ENCODE results near the gene C19orf38.

C19orf38 gene

GRCh38 chr19:10826846-10827245, 21.4 kb upstream of the C19orf38 start:
- WGBS, 2 donors (ENCODE audit: extremely low coverage in 2 of 2, insufficient read length in 2 of 2, insufficient replicate concordance in 1 of 2) = no CpG with 5 or more reads among the region's 6 CpGs
- H3K23ac ChIP-seq (ENCODE audit: low read depth, low read length, poor library complexity) = no peak overlapping the region

GRCh38 chr19:10828981-10829821, 19.0 kb upstream of the C19orf38 start:
- Histone ChIP-seq H2AK5ac (ENCODE audit: low read depth, low read length) (no peak overlapping the region), H2BK15ac (ENCODE audit: low read length) (no peak overlapping the region), H3K4ac (ENCODE audit: low read length) (no peak overlapping the region), H3K27me3 (ENCODE audit: control insufficient read depth in 3 of 3, insufficient read depth in 3 of 3, low read depth in 1 of 3, low read length in 3 of 3) (no peaks in the 10 kb centered on the region), H3K9me3 (replicated peaks in 1 of 2; ENCODE audit: control insufficient read depth in 2 of 2, insufficient read depth in 1 of 2, low read depth in 1 of 2, low read length in 2 of 2) (peaks cover 0 to 2% of the 10 kb centered on the region in 2 donors), H3K4me2 (ENCODE audit: insufficient read depth, low read length, poor library complexity, severe bottlenecking) (no peak overlapping the region), H3K36me3 (replicated peaks in 1 of 2; ENCODE audit: control insufficient read depth in 2 of 2, insufficient read depth in 2 of 2, low read length in 2 of 2) (peaks cover 43 to 78% of the 10 kb centered on the region in 2 donors), H4K8ac (ENCODE audit: low read depth, low read length) (no peak overlapping the region), H3K27ac (replicated peaks; ENCODE audit: low read length) (no peak overlapping the region), H3K4me1 (ENCODE audit: control insufficient read depth in 2 of 2, insufficient read depth in 1 of 2, low read depth in 1 of 2, low read length in 2 of 2) (peaks cover 0 to 6% of the 10 kb centered on the region in 2 donors), H3K79me1 (ENCODE audit: low read depth, low read length) (peaks cover 3% of the 10 kb centered on the region), H3K18ac (ENCODE audit: low read length) (no peak overlapping the region), H3K23ac (ENCODE audit: low read depth, low read length, poor library complexity) (peak overlapping the region; percentile 17), H3K9ac (ENCODE audit: low read depth, low read length, poor library complexity) (no peak overlapping the region), H2BK5ac (ENCODE audit: low read length) (no peak overlapping the region), H2BK12ac (ENCODE audit: low read length) (no peak overlapping the region), H3K14ac (ENCODE audit: low read length) (no peak overlapping the region), H4K91ac (ENCODE audit: low read depth, low read length, poor library complexity) (no peak overlapping the region), H2AFZ (ENCODE audit: low read length) (no peak overlapping the region), H2BK120ac (ENCODE audit: low read depth, low read length) (no peak overlapping the region), H3K4me3 (ENCODE audit: low read length in 2 of 2) (no peak overlapping the region)
- DNase-seq (ENCODE audit: low spot score) = no peak
- WGBS, 2 donors (ENCODE audit: extremely low coverage in 2 of 2, insufficient read length in 2 of 2, insufficient replicate concordance in 1 of 2) = no CpG with 5 or more reads among the region's 26 CpGs

More at GRCh38 chr19:10826846-10827245, 21.4 kb upstream of the C19orf38 start:
- Histone ChIP-seq H3K36me3 (replicated peaks in 1 of 2; ENCODE audit: control insufficient read depth in 2 of 2, insufficient read depth in 2 of 2, low read length in 2 of 2) (peaks cover 32 to 71% of the 10 kb centered on the region in 2 donors), H3K4me1 (ENCODE audit: control insufficient read depth in 2 of 2, insufficient read depth in 1 of 2, low read depth in 1 of 2, low read length in 2 of 2) (peaks cover 0 to 6% of the 10 kb centered on the region in 2 donors), H3K27ac (replicated peaks; ENCODE audit: low read length) (no peak overlapping the region), H3K9me3 (replicated peaks in 1 of 2; ENCODE audit: control insufficient read depth in 2 of 2, insufficient read depth in 1 of 2, low read depth in 1 of 2, low read length in 2 of 2) (no peaks in the 10 kb centered on the region), H3K4ac (ENCODE audit: low read length) (no peak overlapping the region), H3K18ac (ENCODE audit: low read length) (no peak overlapping the region), H4K8ac (ENCODE audit: low read depth, low read length) (no peak overlapping the region), H3K14ac (ENCODE audit: low read length) (no peak overlapping the region), H3K4me3 (ENCODE audit: low read length in 2 of 2) (no peak overlapping the region), H2BK5ac (ENCODE audit: low read length) (no peak overlapping the region), H2AFZ (ENCODE audit: low read length) (no peak overlapping the region), H2AK5ac (ENCODE audit: low read depth, low read length) (no peak overlapping the region), H2BK12ac (ENCODE audit: low read length) (no peak overlapping the region), H3K9ac (ENCODE audit: low read depth, low read length, poor library complexity) (no peak overlapping the region), H4K91ac (ENCODE audit: low read depth, low read length, poor library complexity) (no peak overlapping the region), H3K79me1 (ENCODE audit: low read depth, low read length) (no peaks in the 10 kb centered on the region), H3K4me2 (ENCODE audit: insufficient read depth, low read length, poor library complexity, severe bottlenecking) (no peak overlapping the region), H3K27me3 (ENCODE audit: control insufficient read depth in 3 of 3, insufficient read depth in 3 of 3, low read depth in 1 of 3, low read length in 3 of 3) (no peaks in the 10 kb centered on the region), H2BK120ac (ENCODE audit: low read depth, low read length) (no peak overlapping the region), H2BK15ac (ENCODE audit: low read length) (no peak overlapping the region)
- no peak for DNase-seq (ENCODE audit: low spot score)

- H3K27me3 ChIP-seq (ENCODE audit: control insufficient read depth in 3 of 3, insufficient read depth in 3 of 3, low read depth in 1 of 3, low read length in 3 of 3) = peaks cover 0 to under 1% (median 0%) of the 10 kb centered on the region in 3 experiments
- H2BK120ac ChIP-seq (ENCODE audit: low read depth, low read length) = no peak overlapping the region
- no peak overlapping the region for H4K8ac ChIP-seq (ENCODE audit: low read depth, low read length)
- peak overlapping the region; percentile 17 for H3K23ac ChIP-seq (ENCODE audit: low read depth, low read length, poor library complexity)
- WGBS, 2 donors (ENCODE audit: extremely low coverage in 2 of 2, insufficient read length in 2 of 2, insufficient replicate concordance in 1 of 2) = no CpG with 5 or more reads among the region's 16 CpGs
- H3K4me3 ChIP-seq (ENCODE audit: low read length in 2 of 2) = no peak overlapping the region
- H3K4me2 ChIP-seq (ENCODE audit: insufficient read depth, low read length, poor library complexity, severe bottlenecking) = no peak overlapping the region
- no peak overlapping the region for H2BK15ac ChIP-seq (ENCODE audit: low read length)
- no peak overlapping the region for H2AK5ac ChIP-seq (ENCODE audit: low read depth, low read length)
- H3K14ac ChIP-seq (ENCODE audit: low read length) = no peak overlapping the region
- DNase-seq (ENCODE audit: low spot score) = no peak
- H2BK5ac ChIP-seq (ENCODE audit: low read length) = peak overlapping the region; percentile 60
- peaks cover 0 to 7% of the 10 kb centered on the region in 2 donors for H3K4me1 ChIP-seq (ENCODE audit: control insufficient read depth in 2 of 2, insufficient read depth in 1 of 2, low read depth in 1 of 2, low read length in 2 of 2)
- peaks cover 3% of the 10 kb centered on the region for H3K79me1 ChIP-seq (ENCODE audit: low read depth, low read length)
- H3K18ac ChIP-seq (ENCODE audit: low read length) = no peak overlapping the region
- H2AFZ ChIP-seq (ENCODE audit: low read length) = no peak overlapping the region
- no peak overlapping the region for H3K27ac ChIP-seq (replicated peaks; ENCODE audit: low read length)
- no peak overlapping the region for H4K91ac ChIP-seq (ENCODE audit: low read depth, low read length, poor library complexity)
- H3K4ac ChIP-seq (ENCODE audit: low read length) = no peak overlapping the region
- H3K36me3 ChIP-seq (replicated peaks in 1 of 2; ENCODE audit: control insufficient read depth in 2 of 2, insufficient read depth in 2 of 2, low read length in 2 of 2) = peaks cover 42 to 75% of the 10 kb centered on the region in 2 donors
- peaks cover 0 to 3% of the 10 kb centered on the region in 2 donors for H3K9me3 ChIP-seq (replicated peaks in 1 of 2; ENCODE audit: control insufficient read depth in 2 of 2, insufficient read depth in 1 of 2, low read depth in 1 of 2, low read length in 2 of 2)
- no peak overlapping the region for H3K9ac ChIP-seq (ENCODE audit: low read depth, low read length, poor library complexity)
- H2BK12ac ChIP-seq (ENCODE audit: low read length) = no peak overlapping the region
Observed at GRCh38 chr19:10829967-10830366, 18.2 kb upstream of the C19orf38 start.

- no CpG with 5 or more reads among the region's 7 CpGs for WGBS, 2 donors (ENCODE audit: extremely low coverage in 2 of 2, insufficient read length in 2 of 2, insufficient replicate concordance in 1 of 2)
Observed at GRCh38 chr19:10830370-10830769, 17.8 kb upstream of the C19orf38 start.

More at GRCh38 chr19:10830370-10830769, 17.8 kb upstream of the C19orf38 start:
- DNase-seq (ENCODE audit: low spot score) = no peak
- no peak overlapping the region for H3K4me3 ChIP-seq (ENCODE audit: low read length in 2 of 2)
- H3K23ac ChIP-seq (ENCODE audit: low read depth, low read length, poor library complexity) = no peak overlapping the region
- peak overlapping the region; percentile 23 for H3K4me2 ChIP-seq (ENCODE audit: insufficient read depth, low read length, poor library complexity, severe bottlenecking)
- H2BK15ac ChIP-seq (ENCODE audit: low read length) = no peak overlapping the region
- no peak overlapping the region for H3K4ac ChIP-seq (ENCODE audit: low read length)
- H3K36me3 ChIP-seq (replicated peaks in 1 of 2; ENCODE audit: control insufficient read depth in 2 of 2, insufficient read depth in 2 of 2, low read length in 2 of 2) = peaks cover 44 to 76% of the 10 kb centered on the region in 2 donors
- no peak overlapping the region for H4K8ac ChIP-seq (ENCODE audit: low read depth, low read length)
- peaks cover 0 to 6% of the 10 kb centered on the region in 2 donors for H3K9me3 ChIP-seq (replicated peaks in 1 of 2; ENCODE audit: control insufficient read depth in 2 of 2, insufficient read depth in 1 of 2, low read depth in 1 of 2, low read length in 2 of 2)
- no peak overlapping the region for H2AFZ ChIP-seq (ENCODE audit: low read length)
- H3K27me3 ChIP-seq (ENCODE audit: control insufficient read depth in 3 of 3, insufficient read depth in 3 of 3, low read depth in 1 of 3, low read length in 3 of 3) = peaks cover 0 to 3% (median 0%) of the 10 kb centered on the region in 3 experiments
- peaks cover 0 to 11% of the 10 kb centered on the region in 2 donors for H3K4me1 ChIP-seq (ENCODE audit: control insufficient read depth in 2 of 2, insufficient read depth in 1 of 2, low read depth in 1 of 2, low read length in 2 of 2)
- H3K27ac ChIP-seq (replicated peaks; ENCODE audit: low read length) = no peak overlapping the region
- peaks cover 5% of the 10 kb centered on the region for H3K79me1 ChIP-seq (ENCODE audit: low read depth, low read length)
- H3K9ac ChIP-seq (ENCODE audit: low read depth, low read length, poor library complexity) = no peak overlapping the region
- H2BK12ac ChIP-seq (ENCODE audit: low read length) = no peak overlapping the region
- H2BK120ac ChIP-seq (ENCODE audit: low read depth, low read length) = no peak overlapping the region
- no peak overlapping the region for H3K14ac ChIP-seq (ENCODE audit: low read length)
- peak overlapping the region; percentile 15 for H3K18ac ChIP-seq (ENCODE audit: low read length)
- peak overlapping the region; percentile 60 for H2BK5ac ChIP-seq (ENCODE audit: low read length)
- H4K91ac ChIP-seq (ENCODE audit: low read depth, low read length, poor library complexity) = no peak overlapping the region
- H2AK5ac ChIP-seq (ENCODE audit: low read depth, low read length) = peak overlapping the region; percentile 40
